Right lobe of liver (tissue), 4 donors: Measurements from ENCODE around the gene NMNAT2.

Experiments
- CTCF ChIP-seq, 4 donors: fragments of 200-600 bp in 3 of 4; fragments of 450-650 bp in 1 of 4; IDR thresholded peaks; one replicate each; pipeline versions ENCODE4 v1.5.1 to v1.8.0; 2016 to 2022; ENCODE audit warnings: antibody characterized with exemption in 4 of 4, mild to moderate bottlenecking in 2 of 4
- POLR2A ChIP-seq: fragments of 450-650 bp; IDR thresholded peaks from one replicate; pipeline ENCODE4 v1.6.1; 2017; ENCODE audit warnings: antibody characterized with exemption, mild to moderate bottlenecking
- donor health status: DM: no; HTN: no; CAD: no.
- donor health status: DM: no; HTN: no; CAD: no.
- donor health status: DM: no; HTN: yes; CAD: no.

GRCh38 chr1:183214021-183214970 lies 203.9 kb downstream of the NMNAT2 start:
- TF ChIP-seq CTCF (IDR thresholded peaks at IDR 0.05) (no peak), POLR2A (no peak)
